GM12801 (cell line): ENCODE measurements around the gene GSG1L2.

ENCODE experiments used
- CTCF ChIP-seq: IDR thresholded peaks from one replicate; pipeline ENCODE4 v1.5.1; 2011; ENCODE audit warnings: control low read depth; ENCODE audit not compliant: insufficient read length; ENCODE audit errors: extremely low read depth

GSG1L2 gene

GRCh38 chr17:9813166-9813565, 8.7 kb downstream of the GSG1L2 start:
- TF ChIP-seq CTCF, result no peak

- no peak for TF ChIP-seq CTCF
These were observed 10.3 kb downstream of the GSG1L2 start for GRCh38 chr17:9811537-9811936.

GRCh38 chr17:9811086-9811485, 10.8 kb downstream of the GSG1L2 start:
- no peak for TF ChIP-seq CTCF

GRCh38 chr17:9810100-9810949, 11.6 kb downstream of the GSG1L2 start:
- TF ChIP-seq CTCF, result no peak

GRCh38 chr17:9809409-9809808, 12.5 kb downstream of the GSG1L2 start:
- TF ChIP-seq CTCF, result no peak

GRCh38 chr17:9806699-9807098, 15.2 kb downstream of the GSG1L2 start:
- no peak for TF ChIP-seq CTCF

GRCh38 chr17:9805769-9806168, 16.1 kb downstream of the GSG1L2 start:
- no peak for TF ChIP-seq CTCF

GRCh38 chr17:9802697-9803096, 19.2 kb downstream of the GSG1L2 start:
- no peak for TF ChIP-seq CTCF
